Heart right ventricle (tissue), 16 donors: ENCODE results near the gene IKBKE. TPM values are rescaled to one million over a fixed set of nuclear protein-coding genes. Genes with fewer than 3 reads are reported as not detected.

Experiments used
- ATAC-seq, 8 donors: fragments of 200-7000 bp; cut with Tn5 transposase; one replicate each; pipeline ENCODE4 v1.9.1; 2020; ENCODE audit warnings: mild to moderate bottlenecking in 8 of 8, moderate library complexity in 8 of 8, moderate number of reproducible peaks in 1 of 8
- DNase-seq, 2 donors: peaks; one replicate each; pipeline ENCODE4 v3.0.0-alpha.2; 2020
- H3K27ac ChIP-seq, 10 donors: fragments of 200-600 bp; sonication (generic) in 2 of 10; one replicate each; pipeline versions ENCODE4 v1.5.0 to v1.8.0; 2020 to 2022; ENCODE audit warnings: mild to moderate bottlenecking in 3 of 10
- H3K27me3 ChIP-seq, 7 donors: fragments of 200-600 bp; one replicate each; pipeline ENCODE4 v1.8.0; 2021 to 2022; ENCODE audit warnings: mild to moderate bottlenecking in 2 of 7
- H3K36me3 ChIP-seq, 9 donors: fragments of 200-600 bp; sonication (generic) in 1 of 9; one replicate each; pipeline versions ENCODE4 v1.5.0 to v1.8.0; 2020 to 2022; ENCODE audit warnings: mild to moderate bottlenecking in 2 of 9
- H3K4me1 ChIP-seq, 9 donors: fragments of 200-600 bp; sonication (generic) in 1 of 9; one replicate each; pipeline versions ENCODE4 v1.5.0 to v1.8.0; 2020 to 2022; ENCODE audit warnings: mild to moderate bottlenecking in 4 of 9
- H3K4me3 ChIP-seq, 10 donors: fragments of 200-600 bp; sonication (generic) in 2 of 10; one replicate each; pipeline versions ENCODE4 v1.5.0 to v1.8.0; 2020 to 2022; ENCODE audit warnings: mild to moderate bottlenecking in 7 of 10, moderate library complexity in 2 of 10
- H3K9me3 ChIP-seq, 11 donors: fragments of 200-600 bp in 10 of 11; sonication (generic) in 2 of 11; one replicate each; pipeline versions ENCODE4 v1.5.0 to v1.8.0; 2013 to 2022; ENCODE audit warnings: mild to moderate bottlenecking in 2 of 11, control low read depth in 1 of 11, moderate library complexity in 1 of 11
- WGBS, 2 donors: extraction: QIAGEN DNeasy Blood & Tissue Kit; methylation state at CpG; one replicate each; pipeline ENCODE4 v1.1.7; 2013; ENCODE audit warnings: inconsistent platforms in 1 of 2; 5-methylcytosine and 5-hydroxymethylcytosine counted together
- intact Hi-C, 10 donors: fragments of 100-400 bp; cut with DNase I; formaldehyde crosslinking; loops; one replicate each; pipeline versions ENCODE4 v1.11.1 to v1.14.2; 2022
- polyA plus RNA-seq, 2 donors: library from polyadenylated mRNA; stranded (reverse); fragments of 200-250 nt; gene quantifications; one replicate each; pipeline ENCODE4 v1.2.3, GENCODE V29; 2013
- total RNA-seq, 10 donors: library from RNA; stranded (reverse); fragmentation: NEBNext Ultra II Directional in 3 of 10; extraction: Animal tissue kit (Norgen Biotek cat#: 25700) in 3 of 10; gene quantifications; one replicate each; pipeline versions ENCODE4 v1.2.1 to v1.2.4, GENCODE V29; 2021 to 2023
- TF ChIP-seq, protein P1 (sequence below), 9 donors: fragments of 200-600 bp; sonication (generic) in 2 of 9; IDR thresholded peaks; one replicate each; pipeline versions ENCODE4 v1.5.0 to v1.8.0; 2021 to 2022; ENCODE audit warnings: antibody characterized with exemption in 9 of 9, mild to moderate bottlenecking in 5 of 9, moderate library complexity in 1 of 9
- donor health status: Arrhythmogenic right ventricular cardiomyopathy.
- donor health status: ischemic (EF 13 %, LVEDD 7.1; RV severe dilation, severe dysfunction).
- donor health status: healthy with polysubstance abuse.
- donor health status: DM: no; HTN: yes; CAD: no.
- donor health status: DM: no; HTN: no; CAD: no.
- donor health status: ischemic (EF 25% LVEDD 6.9; RV normal size, moderate dysfunction).
- donor health status: ischemic (EF 25% LVEDD 5.7; RV mildly dilated, moderate dysfunction).
- donor health status: healthy.
- donor health status: DM: yes; HTN: yes; CAD: no.
- donor health status: Ischemic cardiomyopathy.
- donor health status: ischemic (EF 35%, LVEDD 5.7; RV mildly dilated, moderate dysfunction).
- donor health status: nonischemic (EF 11% LVEDD 7.7; RV severe dilation, severe dysfunction).
- donor health status: DM: yes; HTN: yes; CAD: no.
- donor health status: PGD.
- donor health status: ischemic (EF 29% LVEDD 5.4; RV normal size, mild dysfunction).
- donor health status: nonischemic (EF 23%, LVEDD 6.1; RV moderate dilation, normal function).

Gene IKBKE
- total and polyA plus RNA-seq, 12 donors, result 0.29 to 5.4 (median 0.79) TPM

DNA sequence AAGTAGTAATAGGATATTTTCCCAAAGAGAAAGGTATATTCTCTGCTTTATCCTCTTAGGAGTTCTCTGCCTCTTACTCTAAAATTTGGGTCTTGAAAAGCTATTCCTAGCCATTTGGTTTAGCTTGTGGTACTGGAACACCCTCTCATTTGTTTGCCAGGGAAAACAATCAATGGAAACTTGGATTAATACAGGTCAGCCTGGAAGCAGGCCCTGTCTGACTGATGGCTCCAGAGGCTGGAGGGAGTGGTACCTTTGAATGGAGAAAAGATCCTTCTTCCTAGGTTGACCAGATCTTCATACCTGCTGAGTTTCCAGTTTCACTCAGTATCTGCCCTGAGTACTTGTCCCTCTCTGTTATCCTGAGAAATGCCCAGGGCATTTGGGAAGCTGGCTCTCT is 31.7 kb upstream of the IKBKE start:
- Histone ChIP-seq H3K36me3 (peaks cover 0 to 97% (median 12%) of the 10 kb centered on the region in 9 donors), H3K27ac (no peak overlapping the region), H3K27me3 (no peaks in the 10 kb centered on the region), H3K9me3 (no peaks in the 10 kb centered on the region), H3K4me3 (no peak overlapping the region), H3K4me1 (no peaks in the 10 kb centered on the region)
- ATAC-seq, result no peak
- intact Hi-C loops, result no loop called here
- TF ChIP-seq, protein P1, sequence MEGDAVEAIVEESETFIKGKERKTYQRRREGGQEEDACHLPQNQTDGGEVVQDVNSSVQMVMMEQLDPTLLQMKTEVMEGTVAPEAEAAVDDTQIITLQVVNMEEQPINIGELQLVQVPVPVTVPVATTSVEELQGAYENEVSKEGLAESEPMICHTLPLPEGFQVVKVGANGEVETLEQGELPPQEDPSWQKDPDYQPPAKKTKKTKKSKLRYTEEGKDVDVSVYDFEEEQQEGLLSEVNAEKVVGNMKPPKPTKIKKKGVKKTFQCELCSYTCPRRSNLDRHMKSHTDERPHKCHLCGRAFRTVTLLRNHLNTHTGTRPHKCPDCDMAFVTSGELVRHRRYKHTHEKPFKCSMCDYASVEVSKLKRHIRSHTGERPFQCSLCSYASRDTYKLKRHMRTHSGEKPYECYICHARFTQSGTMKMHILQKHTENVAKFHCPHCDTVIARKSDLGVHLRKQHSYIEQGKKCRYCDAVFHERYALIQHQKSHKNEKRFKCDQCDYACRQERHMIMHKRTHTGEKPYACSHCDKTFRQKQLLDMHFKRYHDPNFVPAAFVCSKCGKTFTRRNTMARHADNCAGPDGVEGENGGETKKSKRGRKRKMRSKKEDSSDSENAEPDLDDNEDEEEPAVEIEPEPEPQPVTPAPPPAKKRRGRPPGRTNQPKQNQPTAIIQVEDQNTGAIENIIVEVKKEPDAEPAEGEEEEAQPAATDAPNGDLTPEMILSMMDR (IDR thresholded peaks at IDR 0.05), result no peak
- no peak for DNase-seq

DNA sequence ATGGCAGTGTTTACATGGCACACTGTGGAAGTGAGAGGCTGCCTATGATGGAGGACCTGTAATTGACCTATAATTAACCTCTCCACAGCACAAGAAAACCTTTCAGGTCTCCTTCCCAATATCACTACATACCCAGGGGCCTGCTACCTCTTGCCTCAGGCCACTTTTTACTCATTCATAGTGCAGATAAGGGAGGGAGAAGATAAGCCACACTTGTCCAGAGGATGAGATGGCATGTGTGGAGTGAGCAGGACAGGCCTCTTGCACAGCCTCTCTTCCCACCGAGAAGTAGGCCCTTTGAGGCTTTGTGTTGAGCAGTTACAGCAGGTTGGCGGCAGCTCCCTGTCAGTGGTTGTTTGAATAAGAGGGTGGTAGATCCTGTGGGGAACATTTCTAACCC is 31.1 kb upstream of the IKBKE start:
- TF ChIP-seq, protein P1 (IDR thresholded peaks at IDR 0.05), result no peak
- Histone ChIP-seq H3K4me1 (peaks cover 0 to under 1% (median 0%) of the 10 kb centered on the region in 9 donors), H3K9me3 (no peaks in the 10 kb centered on the region), H3K27ac (no peak overlapping the region), H3K4me3 (no peak overlapping the region), H3K27me3 (no peaks in the 10 kb centered on the region), H3K36me3 (peaks cover 0 to 99% (median 12%) of the 10 kb centered on the region in 9 donors)
- intact Hi-C loops, result no loop called here
- DNase-seq (no peak), ATAC-seq (no peak)
- 74 to 79% methylated on average over 2 of the region's 2 CpGs for WGBS, 2 donors

DNA sequence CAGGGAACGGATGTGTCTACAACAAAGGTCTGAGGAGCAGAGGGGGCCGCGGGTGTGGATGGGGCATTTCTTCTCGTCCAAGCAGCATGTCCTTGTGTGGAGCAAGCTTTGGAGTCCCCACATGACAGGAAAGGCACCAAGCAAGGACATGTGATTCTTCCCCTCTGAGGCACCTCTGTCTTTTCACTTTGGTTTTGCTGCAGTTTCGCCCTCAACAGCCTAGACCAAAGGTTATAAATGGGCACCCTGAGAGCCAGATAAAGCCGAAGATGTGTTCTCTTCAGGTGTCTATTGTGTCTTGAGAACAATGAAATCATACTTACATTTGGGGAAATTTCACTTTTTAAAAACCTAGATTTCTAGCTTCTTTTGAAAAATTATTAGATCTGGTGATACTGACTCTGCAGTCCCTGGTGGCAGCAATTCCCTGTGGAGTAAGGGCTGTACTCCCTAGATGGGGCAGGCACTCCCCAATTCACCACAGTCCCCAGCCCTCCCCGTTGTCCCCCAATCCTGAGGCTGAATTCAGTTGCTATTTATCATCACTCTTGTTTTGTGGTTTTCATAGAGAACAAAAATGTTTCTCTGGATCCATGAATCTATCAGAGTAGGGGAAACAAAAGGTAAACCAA is 28.8 kb upstream of the IKBKE start:
- H3K9me3 ChIP-seq, result no peaks in the 10 kb centered on the region
- no peak overlapping the region for H3K4me3 ChIP-seq
- peaks cover 0 to 100% (median 12%) of the 10 kb centered on the region in 9 donors for H3K36me3 ChIP-seq
- ATAC-seq, result no peak
- peaks cover 4 to 23% (median 19%) of the 10 kb centered on the region in 9 donors for H3K4me1 ChIP-seq
- H3K27ac ChIP-seq, result no peak overlapping the region
- no peaks in the 10 kb centered on the region for H3K27me3 ChIP-seq
- intact Hi-C loops, result no loop called here
- DNase-seq, result no peak
- TF ChIP-seq, protein P1 (IDR thresholded peaks at IDR 0.05), result no peak
- 95% methylated on average over 7 of the region's 7 CpGs for WGBS, 2 donors

DNA sequence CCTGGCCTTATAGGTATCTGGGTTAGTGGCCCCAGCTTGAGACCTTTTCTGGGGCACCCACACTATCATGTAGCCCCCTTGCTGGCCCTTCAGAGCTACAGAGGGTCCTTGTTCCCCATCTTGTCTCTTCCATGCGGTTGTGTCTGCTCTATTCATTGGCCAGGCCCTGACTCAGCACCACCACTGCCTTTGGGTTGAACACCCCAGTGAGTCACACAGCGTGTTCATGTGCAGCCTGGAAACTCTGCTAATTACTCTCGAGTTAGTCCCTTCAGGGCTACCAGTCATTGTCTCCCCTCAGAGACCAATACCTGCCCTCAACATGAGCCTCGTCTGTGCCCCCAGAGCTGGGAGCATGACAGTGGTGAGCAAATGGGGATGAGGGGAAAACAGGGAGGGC is 28.2 kb upstream of the IKBKE start:
- H3K9me3 ChIP-seq, result no peaks in the 10 kb centered on the region
- DNase-seq (no peak), ATAC-seq (no peak)
- H3K27me3 ChIP-seq, result no peaks in the 10 kb centered on the region
- no peak overlapping the region for H3K27ac ChIP-seq
- intact Hi-C loops, result no loop called here
- H3K4me3 ChIP-seq, result no peak overlapping the region
- TF ChIP-seq, protein P1 (IDR thresholded peaks at IDR 0.05), result no peak
- WGBS, 2 donors, result 93 to 95% methylated on average over 4 of the region's 4 CpGs
- peaks cover 4 to 25% (median 19%) of the 10 kb centered on the region in 9 donors for H3K4me1 ChIP-seq
- H3K36me3 ChIP-seq, result peaks cover 0 to 100% (median 12%) of the 10 kb centered on the region in 9 donors
